GM21526 (cell line): ENCODE measurements around the gene VASP.

Source experiments
- ATAC-seq: cut with Tn5 transposase; IDR thresholded peaks from one replicate; pipeline ENCODE4 v1.9.1; 2021; ENCODE audit warnings: moderate library complexity; ENCODE audit not compliant: unreplicated experiment, low FRiP score

VASP gene

DNA sequence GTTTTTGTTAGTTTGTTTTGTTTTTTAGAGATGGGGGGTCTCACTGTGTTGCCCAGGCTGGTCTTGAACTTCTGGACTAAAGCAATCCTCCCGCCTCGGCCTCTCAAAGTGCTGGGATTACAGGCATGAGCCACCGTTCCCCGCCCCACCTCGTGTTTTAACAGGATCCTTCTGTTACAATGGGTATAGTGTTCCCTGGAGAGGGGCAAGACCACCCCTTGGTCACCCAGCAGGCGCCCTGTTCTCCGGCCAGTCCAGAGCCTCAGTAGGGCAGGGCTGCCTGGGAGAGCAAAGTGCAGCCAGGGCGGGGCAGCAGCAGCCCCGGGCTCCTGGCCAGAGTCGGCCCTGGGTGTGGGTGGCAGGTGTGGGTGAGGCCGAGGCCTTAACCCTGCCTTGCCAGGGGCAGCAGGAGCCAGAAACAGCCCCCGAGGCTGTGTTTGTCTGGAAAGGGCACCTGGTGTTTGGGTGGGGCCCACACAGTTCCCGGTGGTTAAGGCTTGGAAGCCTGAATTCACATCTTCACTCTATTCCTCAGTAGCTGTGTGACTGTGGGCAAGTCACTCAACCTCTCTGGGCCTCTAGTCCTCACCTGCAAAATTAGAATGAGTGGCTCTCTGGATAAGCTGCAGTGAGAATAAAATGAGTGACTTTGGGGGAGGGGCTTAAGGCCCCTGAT, 7.2 kb downstream of the VASP start:
- no peak for ATAC-seq

GRCh38 chr19:45515081-45515624, 7.9 kb downstream of the VASP start:
- ATAC-seq, result no peak

- ATAC-seq, result no peak
Measured at GRCh38 chr19:45515807-45516401, 8.6 kb downstream of the VASP start.

DNA sequence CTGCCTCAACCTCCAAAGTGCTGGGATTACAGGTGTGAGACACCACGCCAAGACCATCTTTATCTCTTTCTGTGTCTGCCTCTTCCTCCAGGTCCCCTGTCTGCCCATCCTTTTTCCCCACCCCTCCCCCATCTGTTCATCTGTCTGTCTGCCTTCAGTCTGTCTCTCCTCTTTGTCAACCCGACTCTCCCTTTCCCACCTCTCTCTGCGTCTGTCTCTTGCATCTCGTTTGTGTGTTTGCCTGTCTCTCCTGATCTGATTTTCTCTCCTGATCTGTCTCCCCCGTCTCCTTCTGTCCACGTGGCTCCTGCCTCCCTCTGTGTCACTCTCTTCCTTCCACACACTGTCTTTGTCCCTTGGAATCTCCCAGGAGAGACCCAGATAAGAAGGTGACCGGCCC, 10.0 kb downstream of the VASP start:
- no peak for ATAC-seq

DNA sequence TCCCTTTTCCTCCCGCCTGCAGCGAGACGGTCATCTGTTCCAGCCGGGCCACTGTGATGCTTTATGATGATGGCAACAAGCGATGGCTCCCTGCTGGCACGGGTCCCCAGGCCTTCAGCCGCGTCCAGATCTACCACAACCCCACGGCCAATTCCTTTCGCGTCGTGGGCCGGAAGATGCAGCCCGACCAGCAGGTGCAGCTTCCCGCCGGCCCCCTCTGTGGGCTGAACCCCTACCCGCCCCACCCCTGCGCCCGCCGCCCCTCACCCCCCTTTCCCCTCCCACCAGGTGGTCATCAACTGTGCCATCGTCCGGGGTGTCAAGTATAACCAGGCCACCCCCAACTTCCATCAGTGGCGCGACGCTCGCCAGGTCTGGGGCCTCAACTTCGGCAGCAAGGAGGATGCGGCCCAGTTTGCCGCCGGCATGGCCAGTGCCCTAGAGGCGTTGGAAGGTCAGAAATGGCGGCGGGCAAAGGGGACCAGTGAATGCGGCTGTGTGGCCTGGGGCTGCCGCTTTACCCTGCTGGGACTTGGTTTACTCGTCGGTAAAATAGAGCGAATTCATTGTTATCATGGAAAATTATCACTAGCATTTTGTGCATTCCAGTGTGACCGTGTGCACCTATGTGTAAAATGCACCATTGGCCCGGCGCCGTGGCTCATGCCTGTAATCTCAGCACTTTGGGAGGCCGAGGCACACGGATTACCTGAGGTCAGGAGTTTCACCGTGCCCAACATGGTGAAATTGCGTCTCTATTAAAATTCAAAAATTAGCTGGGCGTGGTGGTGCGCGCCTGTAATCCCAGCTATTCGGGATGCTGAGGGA, 10.6 kb downstream of the VASP start:
- ATAC-seq, result no peak

GRCh38 chr19:45518469-45518826, 11.2 kb downstream of the VASP start:
- ATAC-seq, result no peak

DNA sequence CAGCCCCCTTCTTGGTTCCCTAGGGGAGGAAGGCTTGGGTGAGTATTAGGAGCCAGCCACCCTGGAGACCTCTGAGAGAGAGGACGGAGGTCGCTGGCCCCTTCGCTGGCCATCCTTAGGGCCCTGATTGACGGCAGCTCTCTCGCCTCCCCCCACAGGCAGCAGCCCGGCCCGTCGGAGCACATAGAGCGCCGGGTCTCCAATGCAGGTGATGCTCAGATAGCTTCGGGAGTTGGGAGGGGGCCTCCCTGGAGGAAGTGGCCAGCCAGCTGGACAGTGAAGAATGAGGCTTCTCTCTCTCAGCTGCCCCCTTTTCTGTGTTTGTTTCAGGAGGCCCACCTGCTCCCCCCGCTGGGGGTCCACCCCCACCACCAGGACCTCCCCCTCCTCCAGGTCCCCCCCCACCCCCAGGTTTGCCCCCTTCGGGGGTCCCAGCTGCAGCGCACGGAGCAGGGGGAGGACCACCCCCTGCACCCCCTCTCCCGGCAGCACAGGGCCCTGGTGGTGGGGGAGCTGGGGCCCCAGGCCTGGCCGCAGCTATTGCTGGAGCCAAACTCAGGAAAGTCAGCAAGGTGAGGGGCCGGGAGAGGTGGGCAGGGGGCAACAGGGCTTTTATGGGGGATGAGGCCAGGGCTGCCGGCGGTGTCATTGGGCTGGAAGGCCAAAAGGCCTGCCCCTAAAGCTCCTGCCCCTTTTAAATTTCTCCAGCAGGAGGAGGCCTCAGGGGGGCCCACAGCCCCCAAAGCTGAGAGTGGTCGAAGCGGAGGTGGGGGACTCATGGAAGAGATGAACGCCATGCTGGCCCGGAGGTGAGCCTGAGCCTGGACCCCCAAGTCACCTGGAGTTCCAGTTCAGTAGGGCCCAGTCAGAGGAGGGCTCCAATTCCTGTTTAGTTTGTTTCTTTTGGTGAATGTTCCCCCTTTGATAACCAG, 15.0 kb downstream of the VASP start:
- no peak for ATAC-seq

DNA sequence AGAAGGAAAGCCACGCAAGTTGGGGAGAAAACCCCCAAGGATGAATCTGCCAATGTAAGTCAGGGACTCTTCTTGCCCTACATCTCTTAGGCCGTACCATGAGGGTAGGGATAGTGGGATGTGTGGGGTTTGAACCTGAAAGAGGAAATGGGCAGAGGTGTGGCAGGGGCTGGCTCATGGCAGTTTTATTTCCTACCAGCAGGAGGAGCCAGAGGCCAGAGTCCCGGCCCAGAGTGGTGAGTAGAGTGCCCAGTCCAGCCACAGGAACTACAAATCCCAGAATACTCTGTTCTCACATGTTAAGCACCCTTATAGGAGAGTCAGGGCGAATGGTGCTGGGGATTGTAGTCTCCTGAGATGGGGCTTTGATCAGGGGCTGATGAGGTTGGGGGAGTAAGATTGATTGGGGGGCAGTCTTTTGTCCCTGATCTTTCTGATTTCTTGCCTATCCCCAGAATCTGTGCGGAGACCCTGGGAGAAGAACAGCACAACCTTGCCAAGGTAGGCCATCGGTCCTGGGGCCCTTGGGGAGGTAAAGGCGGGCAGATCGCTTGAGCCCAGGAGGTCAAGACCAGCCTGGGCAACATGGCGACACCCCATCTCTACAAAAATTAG, 16.5 kb downstream of the VASP start:
- ATAC-seq, result peak; percentile 61

GRCh38 chr19:45524575-45525129, 17.4 kb downstream of the VASP start:
- no peak for ATAC-seq

- ATAC-seq, result no peak
Measured at GRCh38 chr19:45526143-45526542, 18.9 kb downstream of the VASP start.

DNA sequence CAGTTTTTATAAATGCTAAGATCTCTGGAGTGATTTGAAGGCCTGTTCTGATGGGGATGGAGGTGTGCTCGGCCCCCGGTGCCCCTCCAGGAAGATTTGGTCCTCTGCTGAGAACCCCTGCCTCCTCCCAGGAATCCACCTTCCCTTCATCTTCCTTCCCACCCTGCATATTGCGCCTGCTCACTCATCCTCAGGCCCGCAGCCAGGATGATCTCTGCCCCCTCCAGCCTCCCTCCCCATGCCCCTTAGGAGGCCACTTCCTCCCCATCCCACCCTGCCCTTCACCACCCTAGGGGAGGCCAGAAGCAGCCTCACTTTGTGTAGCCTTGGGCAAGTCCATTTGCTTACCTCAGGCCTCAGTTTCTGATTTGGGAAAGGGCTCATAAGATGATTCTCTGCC, 19.7 kb downstream of the VASP start:
- no peak for ATAC-seq

DNA sequence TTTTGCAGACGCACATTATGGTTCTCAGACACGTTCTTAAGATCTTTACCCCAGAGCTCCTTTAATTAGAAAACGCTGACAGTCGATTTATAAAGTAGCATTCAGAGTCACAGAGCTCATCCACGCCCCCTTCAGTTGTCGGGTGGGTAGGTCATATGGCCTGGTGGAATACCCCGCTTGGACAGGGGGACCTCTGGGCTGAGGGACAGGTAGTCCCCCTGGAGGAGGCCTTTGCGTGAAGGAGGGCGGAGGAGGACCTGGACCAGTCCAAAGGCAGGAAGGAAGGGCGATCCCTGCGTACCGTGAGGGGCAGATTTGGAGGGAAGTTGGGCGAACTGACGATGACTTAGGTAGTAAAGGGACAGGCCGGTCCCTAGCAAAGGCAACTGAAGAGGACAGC, 20.5 kb downstream of the VASP start:
- ATAC-seq, result no peak

DNA sequence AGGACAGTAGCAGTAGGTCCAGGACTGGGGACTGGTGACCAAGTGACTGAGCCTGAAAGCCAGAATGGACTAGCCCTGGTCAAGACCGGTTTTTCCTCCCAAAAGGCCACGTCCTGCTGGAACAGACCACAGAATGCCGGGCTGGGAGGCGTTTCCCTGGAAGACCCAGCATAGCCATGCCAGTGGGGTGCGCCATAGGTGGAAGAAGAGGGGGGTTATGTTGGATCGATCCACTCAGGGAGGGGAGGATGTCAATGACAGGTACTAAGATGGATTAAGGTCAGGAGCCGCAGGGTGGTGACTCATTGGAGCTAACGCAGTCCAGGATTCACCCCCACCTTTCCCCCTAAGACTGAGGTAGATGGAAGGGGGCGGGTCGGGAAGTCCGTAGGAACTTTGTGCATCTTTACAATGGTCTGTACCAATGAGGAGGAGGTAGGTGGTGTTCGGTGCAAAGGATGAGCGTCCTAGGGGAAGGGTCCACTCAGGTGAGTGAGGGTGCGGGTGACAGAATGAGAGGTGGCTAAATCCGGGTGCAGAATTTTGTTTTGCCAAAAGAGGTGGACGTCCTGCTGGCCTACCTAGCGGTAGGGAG, 21.0 kb downstream of the VASP start:
- no peak for ATAC-seq

GRCh38 chr19:45528744-45529419, 21.6 kb downstream of the VASP start:
- no peak for ATAC-seq

DNA sequence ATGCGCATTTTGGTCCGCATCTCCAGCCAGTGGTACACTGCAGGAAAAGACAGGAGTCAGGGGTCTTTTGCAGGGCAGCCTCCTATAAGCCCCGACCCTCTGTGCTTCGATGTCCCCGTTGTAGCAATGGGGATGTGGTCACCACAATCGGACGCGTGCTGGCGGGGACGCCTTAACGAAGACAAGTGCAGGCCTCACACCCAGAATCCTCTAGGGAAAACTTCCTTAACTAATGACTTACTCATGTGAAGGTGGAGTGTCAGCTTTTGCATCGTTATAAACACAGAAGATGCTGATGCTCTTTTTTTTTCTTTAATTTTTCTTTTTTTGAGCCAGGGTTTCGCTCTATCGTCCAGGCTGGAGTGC, 22.1 kb downstream of the VASP start:
- no peak for ATAC-seq

DNA sequence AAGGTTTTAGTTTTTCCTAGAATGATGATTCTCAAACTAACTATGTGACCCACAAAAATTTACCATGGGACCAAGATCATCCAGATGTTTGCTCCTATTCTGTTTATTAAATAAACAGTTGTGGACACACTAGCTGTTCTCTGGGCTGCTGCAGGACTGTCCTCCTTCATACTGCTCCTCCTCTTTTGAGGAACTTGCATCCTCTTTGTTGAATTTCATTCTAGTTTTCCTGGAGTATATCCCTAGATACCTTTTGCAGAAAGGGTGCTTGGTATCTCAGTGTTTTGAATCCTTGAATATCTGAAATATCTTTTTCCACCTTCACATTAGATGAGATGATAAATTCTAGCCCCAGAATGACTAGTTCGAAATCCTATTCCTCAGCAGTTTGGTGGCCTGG, 24.1 kb downstream of the VASP start:
- no peak for ATAC-seq

- no peak for ATAC-seq
Measured at GRCh38 chr19:45539459-45539858, 32.2 kb downstream of the VASP start.

GRCh38 chr19:45542234-45542668, 35.0 kb downstream of the VASP start:
- no peak for ATAC-seq
